ENCODE measurements around the gene FASTKD2.

FASTKD2 gene

DNA sequence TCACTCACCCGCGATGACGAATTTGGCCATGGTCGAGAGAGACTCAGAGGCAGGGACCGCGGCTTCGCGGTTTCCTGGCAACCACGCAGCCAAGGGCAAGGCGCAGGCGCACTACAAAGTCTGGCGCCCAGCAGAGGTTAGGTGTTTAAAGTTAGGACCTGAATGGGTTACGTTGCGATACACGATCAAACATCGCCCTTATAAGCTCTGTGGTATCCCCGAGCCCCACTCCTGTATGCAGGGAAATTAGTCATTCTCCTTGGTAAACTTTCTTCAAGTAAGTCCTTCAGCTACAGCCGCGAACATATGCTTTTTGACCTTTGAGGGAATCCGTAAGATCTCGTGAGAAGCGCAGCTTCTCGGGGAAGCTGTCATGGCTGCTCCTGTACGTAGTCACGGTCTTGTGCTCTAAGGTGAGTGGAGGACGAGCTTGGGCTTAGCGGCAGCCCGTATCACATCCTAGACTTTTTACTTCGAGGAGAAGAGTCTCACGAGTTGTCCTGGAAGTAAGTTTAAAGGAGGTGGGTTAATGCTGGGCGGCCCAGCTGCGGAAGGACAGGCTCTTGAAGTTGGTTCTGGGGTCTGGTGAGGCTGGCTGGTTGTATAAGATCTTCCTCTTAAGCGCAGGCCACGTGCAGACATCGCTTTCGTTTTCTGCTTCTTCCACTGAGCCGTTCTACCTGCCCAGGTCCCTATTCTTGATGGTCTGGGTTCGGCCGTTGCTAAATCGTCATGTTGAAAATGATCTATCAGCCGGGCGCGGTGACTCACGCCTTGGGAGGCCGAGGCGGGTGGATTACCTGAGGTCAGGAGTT, at the start of gene FASTKD2, which contains the start of gene MDH1B:
TSS of gene FASTKD2 (plus strand) at position 365 of the 815 bp plus-strand sequence. CDS start 1,088 bp downstream, outside the sequence.
TSS of gene MDH1B (minus strand) at position 87 of the 815 bp plus-strand sequence. CDS start at position 30, 57 bp downstream.
- H3K9me3 Mint-ChIP-seq, result no peaks in the 10 kb centered on the region
- H3K36me3 Mint-ChIP-seq (ENCODE audit: low read depth), result peaks cover 16% of the 10 kb centered on the region
- H3K4me1 Mint-ChIP-seq (ENCODE audit: low read depth), result peaks cover 20% of the 10 kb centered on the region
- DNase-seq (ENCODE audit: low spot score), result peak; percentile 92
- peaks cover 2% of the 10 kb centered on the region for H3K27me3 Mint-ChIP-seq (ENCODE audit: low read depth)
- peak within 1 kb of the TSS; percentile 97 for H3K27ac Mint-ChIP-seq
- H3K4me3 Mint-ChIP-seq, result peak within 1 kb of the TSS; percentile 90

DNA sequence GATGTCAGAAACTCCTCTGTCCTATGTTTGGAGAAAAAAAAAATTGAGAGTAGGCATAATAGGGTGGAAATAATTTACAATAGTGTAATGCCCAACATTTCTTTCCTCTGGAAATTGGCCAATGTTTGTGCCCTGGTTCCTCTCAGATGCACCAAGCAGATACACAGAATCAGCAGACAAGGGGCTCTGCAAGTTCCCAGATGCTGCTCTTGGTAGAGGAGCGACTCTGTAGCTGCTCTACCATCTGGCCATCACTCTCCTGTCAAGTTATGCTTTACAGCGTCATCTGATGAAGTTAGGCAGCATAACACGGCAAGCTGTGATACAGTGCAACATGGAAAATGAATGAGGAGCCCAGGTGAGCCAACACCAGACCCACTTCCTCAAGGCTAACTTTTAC, 48.8 kb upstream of the FASTKD2 start:
- no peak overlapping the region for H3K4me3 Mint-ChIP-seq
- H3K27me3 Mint-ChIP-seq (ENCODE audit: low read depth), result peaks cover 8% of the 10 kb centered on the region
- no peak overlapping the region for H3K27ac Mint-ChIP-seq
- H3K4me1 Mint-ChIP-seq (ENCODE audit: low read depth), result no peaks in the 10 kb centered on the region
- no peak for DNase-seq (ENCODE audit: low spot score)
- H3K9me3 Mint-ChIP-seq, result no peaks in the 10 kb centered on the region
- H3K36me3 Mint-ChIP-seq (ENCODE audit: low read depth), result no peaks in the 10 kb centered on the region

DNA sequence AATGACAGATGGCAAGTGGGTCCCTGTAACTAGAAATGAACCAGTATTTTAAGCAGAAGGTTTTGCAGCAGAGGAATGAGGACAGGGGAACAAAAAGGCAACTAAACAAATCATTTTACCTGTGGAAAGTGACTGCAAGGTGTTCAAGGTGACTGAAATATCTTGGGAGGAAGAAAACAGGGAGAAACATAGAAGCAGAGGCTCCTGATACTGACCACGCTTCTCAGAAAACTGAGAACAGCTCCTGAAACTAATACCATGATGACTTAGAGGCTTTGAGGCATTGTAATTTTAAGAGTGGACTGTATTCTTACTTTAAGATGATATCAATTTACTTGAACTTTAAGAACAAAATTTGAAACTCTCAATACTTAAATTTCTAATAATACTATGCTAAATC, 47.1 kb upstream of the FASTKD2 start, which contains the start of gene DYTN:
TSS of gene DYTN (minus strand) at position 101 of the 400 bp plus-strand sequence. CDS start 117 bp downstream, outside the sequence.
- Mint-ChIP-seq H3K4me1 (ENCODE audit: low read depth) (no peaks in the 10 kb centered on the region), H3K9me3 (no peaks in the 10 kb centered on the region), H3K27ac (no peak within 1 kb of the TSS), H3K36me3 (ENCODE audit: low read depth) (no peaks in the 10 kb centered on the region), H3K4me3 (no peak within 1 kb of the TSS), H3K27me3 (ENCODE audit: low read depth) (peaks cover 14% of the 10 kb centered on the region)
- DNase-seq (ENCODE audit: low spot score), result no peak

DNA sequence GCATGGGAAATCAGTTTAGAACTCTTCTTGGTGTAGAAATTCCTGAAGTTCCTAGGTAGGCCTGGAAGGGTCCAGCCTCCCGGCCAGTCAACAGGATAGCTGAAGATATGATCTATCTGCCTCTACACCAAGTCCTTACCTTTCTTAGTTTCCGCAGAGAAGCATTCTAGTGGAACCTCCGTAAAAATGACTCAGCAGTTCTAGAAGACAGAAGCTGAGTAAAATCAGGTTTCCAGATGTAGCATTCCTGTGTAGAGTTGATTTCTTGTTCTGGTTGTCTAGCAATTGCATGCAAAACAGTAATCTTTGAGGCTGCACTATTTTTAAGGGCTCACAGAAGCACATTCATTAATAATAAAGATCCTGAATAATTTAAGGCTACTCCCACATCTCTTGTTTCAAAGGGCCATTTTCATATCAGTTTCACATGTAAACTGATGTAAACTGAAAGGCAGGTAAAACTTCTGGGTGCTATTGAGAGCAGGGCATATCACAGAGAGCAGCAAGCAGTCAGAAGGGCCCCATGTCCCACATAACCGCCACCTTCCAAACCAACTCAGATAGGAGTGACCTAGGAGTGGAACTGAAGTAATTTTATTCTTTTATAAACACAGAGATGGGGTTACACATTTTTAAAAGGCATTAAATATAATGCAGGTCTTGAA, 44.0 kb upstream of the FASTKD2 start:
- no peaks in the 10 kb centered on the region for H3K36me3 Mint-ChIP-seq (ENCODE audit: low read depth)
- H3K27me3 Mint-ChIP-seq (ENCODE audit: low read depth), result peaks cover 25% of the 10 kb centered on the region
- no peaks in the 10 kb centered on the region for H3K4me1 Mint-ChIP-seq (ENCODE audit: low read depth)
- H3K4me3 Mint-ChIP-seq, result no peak overlapping the region
- DNase-seq (ENCODE audit: low spot score), result no peak
- no peaks in the 10 kb centered on the region for H3K9me3 Mint-ChIP-seq
- H3K27ac Mint-ChIP-seq, result no peak overlapping the region

DNA sequence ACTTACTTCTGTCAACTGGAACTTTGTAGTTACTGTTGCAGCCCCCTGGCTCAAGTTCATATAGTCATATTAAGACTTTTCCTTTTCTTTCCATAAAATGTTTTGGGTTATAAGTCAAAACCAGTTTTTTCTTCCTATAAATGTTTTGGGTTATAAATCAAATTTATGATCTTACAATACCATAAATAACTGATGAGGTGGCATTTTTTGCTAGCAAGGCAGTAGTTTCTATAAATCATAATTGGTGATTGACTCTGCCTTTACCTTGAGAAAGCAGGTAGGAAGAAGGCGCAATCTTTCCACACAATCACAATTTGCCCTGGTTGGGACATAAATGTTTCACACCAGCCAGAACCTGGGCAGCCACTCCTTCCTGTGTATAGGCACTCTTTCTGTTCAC, 42.1 kb upstream of the FASTKD2 start:
- no peaks in the 10 kb centered on the region for H3K4me1 Mint-ChIP-seq (ENCODE audit: low read depth)
- H3K27ac Mint-ChIP-seq, result no peak overlapping the region
- no peak for DNase-seq (ENCODE audit: low spot score)
- peaks cover 29% of the 10 kb centered on the region for H3K27me3 Mint-ChIP-seq (ENCODE audit: low read depth)
- no peaks in the 10 kb centered on the region for H3K9me3 Mint-ChIP-seq
- no peak overlapping the region for H3K4me3 Mint-ChIP-seq
- no peaks in the 10 kb centered on the region for H3K36me3 Mint-ChIP-seq (ENCODE audit: low read depth)

DNA sequence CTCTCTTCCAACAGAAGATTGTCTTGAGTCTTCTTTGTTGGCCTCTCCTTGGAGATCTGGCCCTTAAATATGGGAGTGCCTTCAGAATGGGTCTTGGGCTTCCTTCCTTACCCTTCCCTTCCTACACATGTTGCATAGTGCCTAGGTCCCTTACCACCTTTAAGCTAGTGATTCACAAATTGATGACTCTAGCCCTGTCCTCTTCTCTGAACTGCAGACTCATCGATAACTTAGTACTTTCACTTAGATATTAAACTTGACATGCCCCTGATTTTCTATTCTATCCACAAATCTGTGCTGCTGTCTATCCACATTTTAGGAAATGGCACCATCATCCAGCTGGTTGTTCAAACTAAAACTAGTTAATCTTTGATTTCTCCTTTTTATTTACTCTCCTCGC, 38.1 kb upstream of the FASTKD2 start:
- Mint-ChIP-seq H3K4me1 (ENCODE audit: low read depth) (no peaks in the 10 kb centered on the region), H3K4me3 (no peak overlapping the region), H3K27me3 (ENCODE audit: low read depth) (peaks cover 22% of the 10 kb centered on the region), H3K27ac (no peak overlapping the region), H3K9me3 (no peaks in the 10 kb centered on the region), H3K36me3 (ENCODE audit: low read depth) (no peaks in the 10 kb centered on the region)
- no peak for DNase-seq (ENCODE audit: low spot score)

DNA sequence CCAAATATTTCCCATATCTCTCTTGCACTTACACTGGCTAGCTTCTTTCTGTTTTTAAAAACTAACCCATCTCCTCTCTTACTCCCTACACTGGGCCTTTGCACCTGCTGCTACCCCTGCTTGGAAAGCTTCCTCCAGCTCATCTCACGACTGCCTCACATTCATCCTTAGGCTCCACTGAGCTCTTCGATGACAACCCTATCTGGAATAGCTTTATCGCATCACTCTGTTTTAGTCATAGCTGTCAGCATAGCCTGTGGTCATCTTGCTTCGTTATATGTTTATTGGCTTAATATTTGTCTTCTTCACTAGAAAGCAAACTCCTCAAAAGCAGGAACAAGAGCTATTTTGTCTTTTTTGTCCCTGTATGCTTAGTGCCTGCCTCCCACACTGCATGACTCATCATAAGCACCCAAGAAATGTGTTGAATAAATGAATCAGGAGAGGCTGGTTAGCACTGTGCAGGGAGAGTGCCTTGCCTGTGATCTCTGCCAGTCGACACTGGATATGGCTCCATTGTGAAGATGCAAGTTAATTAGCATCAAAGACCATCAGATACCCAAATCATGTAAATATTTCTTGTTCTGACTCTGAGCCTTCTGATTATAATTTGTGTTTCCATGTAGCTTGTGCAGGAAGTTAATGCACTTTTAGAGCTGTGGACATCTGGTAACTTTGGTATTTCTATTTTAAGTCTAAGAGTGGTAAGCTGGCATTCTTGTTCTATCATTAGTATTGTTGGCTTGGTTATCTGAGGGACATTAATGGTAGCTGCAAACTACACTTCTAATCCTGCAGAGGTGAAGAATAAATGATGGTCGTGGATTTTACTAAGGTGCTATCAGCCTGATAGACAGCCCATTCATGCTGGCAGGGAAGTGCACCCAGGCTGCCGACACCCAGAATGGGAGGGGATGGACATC, 36.9 kb upstream of the FASTKD2 start:
- no peak overlapping the region for H3K4me3 Mint-ChIP-seq
- H3K27ac Mint-ChIP-seq, result no peak overlapping the region
- DNase-seq (ENCODE audit: low spot score), result no peak
- no peaks in the 10 kb centered on the region for H3K9me3 Mint-ChIP-seq
- no peaks in the 10 kb centered on the region for H3K4me1 Mint-ChIP-seq (ENCODE audit: low read depth)
- H3K27me3 Mint-ChIP-seq (ENCODE audit: low read depth), result peaks cover 16% of the 10 kb centered on the region
- H3K36me3 Mint-ChIP-seq (ENCODE audit: low read depth), result no peaks in the 10 kb centered on the region

DNA sequence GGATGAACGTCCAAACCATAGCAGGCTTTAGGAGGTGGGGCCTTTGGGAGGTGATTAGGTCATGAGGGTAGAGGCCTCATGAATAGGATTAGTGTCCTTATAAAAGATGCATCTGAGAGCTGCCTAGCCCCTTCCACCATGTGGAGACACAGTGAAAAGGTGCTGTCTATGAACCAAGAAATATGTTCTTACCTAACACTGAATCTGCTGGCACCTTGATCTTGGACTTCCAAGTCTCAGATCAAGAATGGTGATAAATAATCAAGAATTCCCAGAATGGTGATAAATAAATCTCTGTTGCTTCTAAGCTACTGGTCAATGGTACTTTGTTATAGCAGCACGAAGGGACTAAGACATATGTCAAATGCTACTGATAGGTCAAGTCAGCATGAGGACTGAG, 32.1 kb upstream of the FASTKD2 start:
- Mint-ChIP-seq H3K27me3 (ENCODE audit: low read depth) (peaks cover 2% of the 10 kb centered on the region), H3K4me3 (no peak overlapping the region), H3K27ac (no peak overlapping the region), H3K36me3 (ENCODE audit: low read depth) (no peaks in the 10 kb centered on the region), H3K4me1 (ENCODE audit: low read depth) (no peaks in the 10 kb centered on the region), H3K9me3 (no peaks in the 10 kb centered on the region)
- DNase-seq (ENCODE audit: low spot score), result no peak

DNA sequence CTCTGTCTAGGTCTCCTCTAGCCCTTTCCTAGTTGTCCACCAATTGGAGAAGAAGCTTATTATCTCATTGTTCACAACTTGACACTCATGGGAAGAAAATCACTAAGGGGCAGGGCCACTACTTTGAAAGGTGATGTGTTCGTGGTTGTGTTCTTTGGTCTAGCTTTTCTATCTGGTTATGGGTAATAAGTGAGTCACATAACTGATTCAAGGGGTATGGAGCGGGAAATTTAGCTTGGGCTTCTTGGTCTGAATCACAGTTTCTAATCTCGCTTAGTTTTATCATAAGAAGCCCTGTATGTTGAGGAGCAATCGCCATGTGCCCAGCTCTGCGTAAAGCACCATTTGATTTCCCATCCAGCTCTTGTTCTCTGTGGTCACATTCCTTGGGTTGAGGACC, 28.5 kb upstream of the FASTKD2 start:
- H3K36me3 Mint-ChIP-seq (ENCODE audit: low read depth), result no peaks in the 10 kb centered on the region
- no peak overlapping the region for H3K27ac Mint-ChIP-seq
- DNase-seq (ENCODE audit: low spot score), result peak; percentile 5
- peaks cover 8% of the 10 kb centered on the region for H3K27me3 Mint-ChIP-seq (ENCODE audit: low read depth)
- H3K4me3 Mint-ChIP-seq, result no peak overlapping the region
- H3K9me3 Mint-ChIP-seq, result no peaks in the 10 kb centered on the region
- no peaks in the 10 kb centered on the region for H3K4me1 Mint-ChIP-seq (ENCODE audit: low read depth)

DNA sequence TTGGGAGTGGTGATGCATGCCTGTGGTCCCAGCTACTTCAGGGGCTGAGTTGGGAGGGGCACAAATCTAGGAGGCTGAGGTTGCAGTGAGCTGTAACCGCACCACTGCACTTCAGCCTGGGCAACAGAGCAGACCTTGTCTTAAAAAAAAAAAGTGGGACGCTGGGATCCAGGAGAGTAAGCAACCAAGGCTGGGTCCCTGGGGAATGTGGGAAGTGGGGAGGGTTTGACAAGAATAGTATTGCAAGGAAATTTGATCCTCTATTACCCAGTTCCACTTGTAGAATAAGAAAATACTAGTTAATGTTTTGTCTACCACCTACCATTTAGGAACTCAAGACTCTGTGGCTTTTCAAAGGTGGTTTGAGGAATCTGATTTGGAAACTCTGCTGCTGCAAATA, 26.1 kb upstream of the FASTKD2 start:
- Mint-ChIP-seq H3K36me3 (ENCODE audit: low read depth) (no peaks in the 10 kb centered on the region), H3K9me3 (no peaks in the 10 kb centered on the region), H3K27me3 (ENCODE audit: low read depth) (peaks cover 9% of the 10 kb centered on the region), H3K4me1 (ENCODE audit: low read depth) (no peaks in the 10 kb centered on the region), H3K27ac (no peak overlapping the region), H3K4me3 (no peak overlapping the region)
- DNase-seq (ENCODE audit: low spot score), result no peak

DNA sequence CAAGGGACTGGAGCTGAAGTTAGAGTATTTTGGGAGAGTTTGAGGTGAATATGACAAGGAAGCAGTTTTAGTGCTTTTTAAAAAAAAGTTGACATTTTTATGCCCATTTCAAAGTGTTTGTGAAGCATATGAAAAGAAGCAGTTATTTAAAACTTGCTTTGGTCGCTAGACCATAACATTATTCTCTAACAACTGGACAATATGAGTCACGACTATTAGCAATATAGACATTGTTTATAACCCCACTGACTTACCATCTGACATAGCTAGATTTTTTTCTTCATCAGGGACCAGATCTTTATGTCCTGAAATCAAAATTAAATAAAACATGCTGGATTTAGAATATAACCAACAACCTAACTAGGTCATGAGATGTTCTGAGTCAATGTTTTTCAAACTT, 24.6 kb upstream of the FASTKD2 start:
- Mint-ChIP-seq H3K36me3 (ENCODE audit: low read depth) (no peaks in the 10 kb centered on the region), H3K4me1 (ENCODE audit: low read depth) (no peaks in the 10 kb centered on the region), H3K4me3 (no peak overlapping the region), H3K9me3 (no peaks in the 10 kb centered on the region), H3K27ac (no peak overlapping the region), H3K27me3 (ENCODE audit: low read depth) (peaks cover 7% of the 10 kb centered on the region)
- DNase-seq (ENCODE audit: low spot score), result no peak

DNA sequence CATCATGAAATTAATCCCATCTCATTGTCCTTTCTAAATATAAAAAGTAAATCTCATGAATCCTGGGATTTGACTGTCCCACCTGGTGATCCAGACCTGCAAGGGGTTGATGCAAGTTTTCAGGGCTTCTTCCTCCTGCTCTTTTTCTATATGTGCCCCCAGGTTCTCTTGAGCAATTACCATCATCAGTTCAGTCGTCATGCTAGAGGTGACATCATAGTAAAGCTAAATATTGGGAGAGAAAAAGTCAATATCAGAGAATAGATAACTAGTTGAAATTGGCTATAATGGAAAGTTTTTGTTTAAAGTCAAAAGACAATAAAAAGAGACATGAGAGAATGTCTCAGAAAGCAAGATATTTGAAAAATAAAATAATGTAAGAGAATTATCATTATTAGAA, 8.6 kb upstream of the FASTKD2 start:
- no peaks in the 10 kb centered on the region for H3K36me3 Mint-ChIP-seq (ENCODE audit: low read depth)
- H3K9me3 Mint-ChIP-seq, result no peaks in the 10 kb centered on the region
- peaks cover 26% of the 10 kb centered on the region for H3K27me3 Mint-ChIP-seq (ENCODE audit: low read depth)
- DNase-seq (ENCODE audit: low spot score), result no peak
- H3K4me3 Mint-ChIP-seq, result no peak overlapping the region
- no peaks in the 10 kb centered on the region for H3K4me1 Mint-ChIP-seq (ENCODE audit: low read depth)
- no peak overlapping the region for H3K27ac Mint-ChIP-seq

DNA sequence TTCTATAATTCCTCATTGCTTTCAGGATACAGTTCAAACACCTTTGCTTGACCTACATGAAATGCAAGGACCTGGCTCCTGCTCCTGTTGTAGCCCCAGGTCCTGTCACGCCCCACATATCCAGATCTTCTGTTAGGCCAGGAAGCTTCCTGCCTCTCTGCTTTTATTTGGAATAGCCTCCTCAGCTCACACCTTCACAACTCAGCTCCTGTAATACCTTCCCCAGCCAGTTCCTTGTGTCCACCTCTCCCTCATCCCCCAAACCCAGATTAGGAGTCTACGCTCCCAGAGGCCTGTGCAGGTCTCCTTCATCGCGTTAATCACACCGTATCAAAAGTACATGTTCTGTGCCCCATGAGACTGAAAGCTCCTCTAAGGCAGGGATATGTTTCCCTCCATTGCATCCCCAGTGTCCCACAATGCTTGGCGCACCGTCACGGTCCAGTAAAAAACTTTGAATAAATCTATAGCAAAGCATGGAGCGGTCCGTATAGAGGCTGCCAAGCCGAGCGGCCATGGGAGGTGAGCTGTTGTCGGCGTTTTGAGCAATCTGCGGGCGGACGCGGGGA, 649 bp upstream of the FASTKD2 start:
- DNase-seq (ENCODE audit: low spot score), result no peak
- H3K36me3 Mint-ChIP-seq (ENCODE audit: low read depth), result peaks cover 14% of the 10 kb centered on the region
- H3K9me3 Mint-ChIP-seq, result no peaks in the 10 kb centered on the region
- H3K27me3 Mint-ChIP-seq (ENCODE audit: low read depth), result peaks cover 5% of the 10 kb centered on the region
- peaks cover 20% of the 10 kb centered on the region for H3K4me1 Mint-ChIP-seq (ENCODE audit: low read depth)
- H3K27ac Mint-ChIP-seq, result peak overlapping the region; percentile 97
- H3K4me3 Mint-ChIP-seq, result peak overlapping the region; percentile 90

Measured in T-helper 2 cell treated with Interferon-gamma antibody and Interleukin-4, amounts not matched to agents 5 μg/mL and 100 μg/mL, for 36 hours (primary cell).